B cell (primary cell): ENCODE data around the gene ITPKB. TPM values are rescaled to one million over a fixed set of nuclear protein-coding genes. Genes with fewer than 3 reads are reported as not detected.
A peak's percentile ranks its signal among the peaks of the same experiment; 100 is the strongest.

Experiments used
- ATAC-seq: fragments of 200-7000 bp; cut with Tn5 transposase; one replicate; pipeline ENCODE4 v1.10.0; 2021; ENCODE audit warnings: low read depth, mild to moderate bottlenecking, moderate number of reproducible peaks, moderate library complexity
- CTCF ChIA-PET: fragments of 350-600 bp; sonication (Branson Sonifier 250); formaldehyde crosslinking; loops from one replicate; lab custom pipeline; 2021; ENCODE audit warnings: antibody characterized with exemption, inconsistent platforms; lab: Charles Lee
- POLR2A ChIA-PET: fragments of 350-600 bp; sonication (Branson Sonifier 250); formaldehyde crosslinking; loops from one replicate; lab custom pipeline; 2021; ENCODE audit warnings: antibody characterized with exemption; lab: Charles Lee
- DNase-seq: peaks from one replicate; pipeline ENCODE4 v3.0.0; 2013
- H2AFZ ChIP-seq: 2 replicates; pipeline ENCODE4 v1.6.1; 2012; ENCODE audit warnings: mild to moderate bottlenecking, low read depth, low read length; ENCODE audit not compliant: insufficient read depth, poor library complexity, severe bottlenecking
- H3K27ac ChIP-seq, 2 donors: 1 replicate in 1 of 2; 2 replicates in 1 of 2; pipeline ENCODE4 v1.5.1; 2012 to 2013; ENCODE audit warnings: low read length in 2 of 2, mild to moderate bottlenecking in 2 of 2, moderate library complexity in 1 of 2
- H3K27me3 ChIP-seq, 4 experiments: fragments of 200-600 bp in 1 of 4; sonication (generic) in 1 of 4; replicated peaks in 1 of 4; 1 replicate in 2 of 4; 2 replicates in 2 of 4; pipeline versions ENCODE4 v1.6.1 to v1.7.0; 2013 to 2016; ENCODE audit warnings: low read length in 3 of 4, mild to moderate bottlenecking in 2 of 4, mixed read lengths in 1 of 4, moderate library complexity in 1 of 4; ENCODE audit not compliant: insufficient read depth in 4 of 4, control insufficient read depth in 3 of 4; ENCODE audit errors: control extremely low read depth in 1 of 4
- H3K36me3 ChIP-seq, 2 experiments: replicated peaks in 1 of 2; 1 replicate in 1 of 2; 2 replicates in 1 of 2; pipeline versions ENCODE4 v1.6.1 to v1.7.1; 2013; ENCODE audit warnings: low read length in 1 of 2; ENCODE audit not compliant: insufficient read depth in 2 of 2, control insufficient read depth in 1 of 2; ENCODE audit errors: control extremely low read depth in 1 of 2, extremely low read depth in 1 of 2
- H3K4me1 ChIP-seq, 2 donors: fragments of 200-600 bp in 1 of 2; sonication (generic) in 1 of 2; 1 replicate in 1 of 2; 2 replicates in 1 of 2; pipeline versions ENCODE4 v1.5.1 to v1.6.1; 2013 to 2017; ENCODE audit warnings: low read length in 2 of 2; ENCODE audit not compliant: control insufficient read depth in 2 of 2, insufficient read depth in 2 of 2
- H3K4me2 ChIP-seq: replicated peaks from 2 replicates; pipeline ENCODE3; 2012; ENCODE audit warnings: mild to moderate bottlenecking, low read depth, low read length; ENCODE audit not compliant: poor library complexity, severe bottlenecking
- H3K4me3 ChIP-seq, 5 experiments: fragments of 200-600 bp in 1 of 5; sonication (generic) in 1 of 5; 1 replicate in 3 of 5; 2 replicates in 2 of 5; pipeline versions ENCODE4 v1.5.1 to v1.7.0; 2011 to 2016; ENCODE audit warnings: low read length in 4 of 5, mild to moderate bottlenecking in 4 of 5, low read depth in 2 of 5, control low read depth in 1 of 5, moderate library complexity in 1 of 5; ENCODE audit not compliant: insufficient read depth in 1 of 5; ENCODE audit errors: control extremely low read depth in 1 of 5, extremely low read depth in 1 of 5
- H3K79me2 ChIP-seq: fragments of 200-600 bp; sonication (generic); one replicate; pipeline ENCODE4 v1.6.0; 2016; ENCODE audit warnings: low read length; ENCODE audit not compliant: control insufficient read depth, insufficient read depth
- H3K9ac ChIP-seq: fragments of 200-600 bp; sonication (generic); 2 replicates; pipeline ENCODE4 v1.6.1; 2017; ENCODE audit warnings: mild to moderate bottlenecking, low read length, moderate library complexity
- H3K9me3 ChIP-seq, 3 donors: one replicate each; pipeline versions ENCODE4 v1.6.1 to v1.7.1; 2013; ENCODE audit warnings: low read length in 2 of 3; ENCODE audit not compliant: control insufficient read depth in 2 of 3, insufficient read depth in 1 of 3; ENCODE audit errors: control extremely low read depth in 1 of 3
- H4K20me1 ChIP-seq: 2 replicates; pipeline ENCODE4 v1.6.0; 2012; ENCODE audit warnings: mild to moderate bottlenecking, low read length; ENCODE audit not compliant: insufficient read depth, control insufficient read depth, poor library complexity, severe bottlenecking
- H3K27ac Mint-ChIP-seq: one replicate; pipeline ENCODE4 v1.8.0; 2021; ENCODE audit warnings: mixed read lengths
- H3K27me3 Mint-ChIP-seq: one replicate; pipeline ENCODE4 v1.8.0; 2021; ENCODE audit warnings: mixed read lengths
- H3K4me1 Mint-ChIP-seq: one replicate; pipeline ENCODE4 v1.8.0; 2021; ENCODE audit warnings: mixed read lengths
- H3K4me3 Mint-ChIP-seq: one replicate; pipeline ENCODE4 v1.8.0; 2021; ENCODE audit warnings: mixed read lengths
- H3K9me3 Mint-ChIP-seq: one replicate; pipeline ENCODE4 v1.8.0; 2022; ENCODE audit warnings: mixed read lengths; ENCODE audit not compliant: insufficient read depth
- EZH2 ChIP-seq: IDR thresholded peaks from 2 replicates; pipeline ENCODE4 v1.6.1; 2012; ENCODE audit warnings: borderline replicate concordance, low read depth, mild to moderate bottlenecking, moderate library complexity, low read length; ENCODE audit not compliant: insufficient read depth, poor library complexity, severe bottlenecking
- WGBS: methylation state at CpG from one replicate; pipeline ENCODE4 v1.1.5; 2013; ENCODE audit warnings: missing lambda C conversion rate; ENCODE audit not compliant: insufficient coverage; 5-methylcytosine and 5-hydroxymethylcytosine counted together
- intact Hi-C: fragments of 100-400 bp; cut with micrococcal nuclease; formaldehyde crosslinking; loops from one replicate; pipeline ENCODE4 v1.10.0; 2022
- polyA plus RNA-seq: library from polyadenylated mRNA; depleted of rRNA; stranded (reverse); fragments of >200 nt; gene quantifications from 2 replicates; pipeline ENCODE4 v1.2.3, GENCODE V29; 2012
- total RNA-seq, 2 donors: library from RNA; stranded (reverse); fragments of 120-200 nt in 1 of 2; gene quantifications; 1 replicate in 1 of 2; 2 replicates in 1 of 2; pipeline versions ENCODE4 v1.2.3 to v1.2.4, GENCODE V29; 2013 to 2022
- TF ChIP-seq, protein P1 (sequence below): fragments of 200-600 bp; IDR thresholded peaks from one replicate; pipeline ENCODE4 v1.8.0; 2022; ENCODE audit warnings: antibody characterized with exemption, mild to moderate bottlenecking

Gene ITPKB
- total and polyA plus RNA-seq, 2 donors (not counting 1 experiment from before 2014, with no cell fraction given): 21.8 to 93.5 TPM

DNA sequence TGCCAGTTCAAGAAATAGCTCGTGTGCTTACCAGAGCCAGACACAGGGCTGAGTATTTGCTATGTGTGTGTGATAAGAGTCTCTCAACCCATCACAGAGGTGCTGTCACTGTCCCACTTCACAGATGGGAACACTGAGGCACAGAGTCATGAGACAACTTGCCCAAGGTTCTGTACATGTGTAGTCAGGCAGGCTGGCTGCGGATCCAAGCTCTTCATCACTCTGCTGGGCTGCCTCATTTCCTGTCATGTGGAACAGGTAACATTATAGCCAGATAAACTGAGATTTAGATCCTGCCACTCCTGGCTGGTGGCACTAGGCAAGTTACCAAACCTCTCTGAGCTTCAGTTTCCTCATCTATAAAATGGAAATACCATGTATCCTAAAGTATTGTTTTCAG is 77.8 kb downstream of the ITPKB start:
- H3K4me3 Mint-ChIP-seq: peak overlapping the region; percentile 79

More for the DNA sequence above, 77.8 kb downstream of the ITPKB start:
- Mint-ChIP-seq H3K27me3 (no peaks in the 10 kb centered on the region), H3K4me1 (peaks cover 97% of the 10 kb centered on the region), H3K9me3 (no peaks in the 10 kb centered on the region), H3K27ac (peak overlapping the region; percentile 95)
- CTCF ChIA-PET: interaction anchor here (0.8 to 5.8 kb wide), 10 partner anchors 10 to 166 kb away, joined by 3 to 48 read pairs (median 19); no protein-coding TSS in a partner anchor
- intact Hi-C loops: loop anchor here (5.0 kb wide), 1 partner anchor 1234 kb away; the partner anchor contains the start of gene LBR
- Histone ChIP-seq H3K4me3 (peak overlapping the region in 1 of 5 experiments; percentile 9), H3K9me3 (no peaks in the 10 kb centered on the region), H3K4me2 (peak overlapping the region; percentile 60), H3K9ac (peak overlapping the region; percentile 23), H3K27me3 (no peaks in the 10 kb centered on the region), H3K36me3 (peaks cover 3 to 32% of the 10 kb centered on the region in 2 experiments), H4K20me1 (peaks cover 17% of the 10 kb centered on the region), H3K79me2 (peaks cover 97% of the 10 kb centered on the region), H2AFZ (no peak overlapping the region), H3K27ac (peak overlapping the region in 1 of 2 donors; percentile 82), H3K4me1 (peaks cover 61 to 85% of the 10 kb centered on the region in 2 donors)
- whole genome bisulfite sequencing: 76% methylated on average over 2 of the region's 2 CpGs
- TF ChIP-seq, protein P1, sequence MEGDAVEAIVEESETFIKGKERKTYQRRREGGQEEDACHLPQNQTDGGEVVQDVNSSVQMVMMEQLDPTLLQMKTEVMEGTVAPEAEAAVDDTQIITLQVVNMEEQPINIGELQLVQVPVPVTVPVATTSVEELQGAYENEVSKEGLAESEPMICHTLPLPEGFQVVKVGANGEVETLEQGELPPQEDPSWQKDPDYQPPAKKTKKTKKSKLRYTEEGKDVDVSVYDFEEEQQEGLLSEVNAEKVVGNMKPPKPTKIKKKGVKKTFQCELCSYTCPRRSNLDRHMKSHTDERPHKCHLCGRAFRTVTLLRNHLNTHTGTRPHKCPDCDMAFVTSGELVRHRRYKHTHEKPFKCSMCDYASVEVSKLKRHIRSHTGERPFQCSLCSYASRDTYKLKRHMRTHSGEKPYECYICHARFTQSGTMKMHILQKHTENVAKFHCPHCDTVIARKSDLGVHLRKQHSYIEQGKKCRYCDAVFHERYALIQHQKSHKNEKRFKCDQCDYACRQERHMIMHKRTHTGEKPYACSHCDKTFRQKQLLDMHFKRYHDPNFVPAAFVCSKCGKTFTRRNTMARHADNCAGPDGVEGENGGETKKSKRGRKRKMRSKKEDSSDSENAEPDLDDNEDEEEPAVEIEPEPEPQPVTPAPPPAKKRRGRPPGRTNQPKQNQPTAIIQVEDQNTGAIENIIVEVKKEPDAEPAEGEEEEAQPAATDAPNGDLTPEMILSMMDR: no peak
- TF ChIP-seq EZH2: no peak
- ATAC-seq (no peak), DNase-seq (no peak)
- POLR2A ChIA-PET: interaction anchor here (1.1 to 5.3 kb wide), 4 partner anchors 19 to 29 kb away, joined by 3 to 28 read pairs (median 4); no protein-coding TSS in a partner anchor
